ENCODE results near the gene SORCS2.

SORCS2 gene

GRCh38 chr4:7370038-7370437, 177.7 kb downstream of the SORCS2 start:
- no peaks in the 10 kb centered on the region for H3K36me3 ChIP-seq (ENCODE audit: insufficient read depth, low read depth, low read length)
- no peak overlapping the region for H3K9ac ChIP-seq (ENCODE audit: low read depth, low read length)
- no peak overlapping the region for H3K4me3 ChIP-seq (ENCODE audit: low read length)
- H3K9me3 ChIP-seq (ENCODE audit: insufficient read depth, low read depth, low read length), result no peaks in the 10 kb centered on the region
- no peaks in the 10 kb centered on the region for H3K4me1 ChIP-seq (ENCODE audit: insufficient read depth, low read length)
- H3K27ac ChIP-seq (ENCODE audit: low read length), result no peak overlapping the region
- no peaks in the 10 kb centered on the region for H3K27me3 ChIP-seq (ENCODE audit: insufficient read depth, low read length)

- H3K27me3 ChIP-seq (ENCODE audit: insufficient read depth, low read length), result no peaks in the 10 kb centered on the region
- H3K9ac ChIP-seq (ENCODE audit: low read depth, low read length), result no peak overlapping the region
- H3K9me3 ChIP-seq (ENCODE audit: insufficient read depth, low read depth, low read length), result no peaks in the 10 kb centered on the region
- H3K27ac ChIP-seq (ENCODE audit: low read length), result no peak overlapping the region
- H3K36me3 ChIP-seq (ENCODE audit: insufficient read depth, low read depth, low read length), result no peaks in the 10 kb centered on the region
- H3K4me3 ChIP-seq (ENCODE audit: low read length), result no peak overlapping the region
- no peaks in the 10 kb centered on the region for H3K4me1 ChIP-seq (ENCODE audit: insufficient read depth, low read length)
These were observed 179.0 kb downstream of the SORCS2 start for GRCh38 chr4:7371210-7371941.

GRCh38 chr4:7372673-7373072, 180.3 kb downstream of the SORCS2 start:
- no peak overlapping the region for H3K9ac ChIP-seq (ENCODE audit: low read depth, low read length)
- H3K4me3 ChIP-seq (ENCODE audit: low read length), result no peak overlapping the region
- H3K27ac ChIP-seq (ENCODE audit: low read length), result no peak overlapping the region
- H3K4me1 ChIP-seq (ENCODE audit: insufficient read depth, low read length), result no peaks in the 10 kb centered on the region
- no peaks in the 10 kb centered on the region for H3K9me3 ChIP-seq (ENCODE audit: insufficient read depth, low read depth, low read length)
- no peaks in the 10 kb centered on the region for H3K36me3 ChIP-seq (ENCODE audit: insufficient read depth, low read depth, low read length)
- H3K27me3 ChIP-seq (ENCODE audit: insufficient read depth, low read length), result no peaks in the 10 kb centered on the region

- Histone ChIP-seq H3K36me3 (ENCODE audit: insufficient read depth, low read depth, low read length) (no peaks in the 10 kb centered on the region), H3K4me3 (ENCODE audit: low read length) (no peak overlapping the region), H3K27ac (ENCODE audit: low read length) (no peak overlapping the region), H3K4me1 (ENCODE audit: insufficient read depth, low read length) (no peaks in the 10 kb centered on the region), H3K9ac (ENCODE audit: low read depth, low read length) (no peak overlapping the region), H3K9me3 (ENCODE audit: insufficient read depth, low read depth, low read length) (no peaks in the 10 kb centered on the region), H3K27me3 (ENCODE audit: insufficient read depth, low read length) (no peaks in the 10 kb centered on the region)
These were observed 182.2 kb downstream of the SORCS2 start for GRCh38 chr4:7374571-7374970.

- Histone ChIP-seq H3K36me3 (ENCODE audit: insufficient read depth, low read depth, low read length) (no peaks in the 10 kb centered on the region), H3K9ac (ENCODE audit: low read depth, low read length) (no peak overlapping the region), H3K27me3 (ENCODE audit: insufficient read depth, low read length) (no peaks in the 10 kb centered on the region), H3K4me1 (ENCODE audit: insufficient read depth, low read length) (no peaks in the 10 kb centered on the region), H3K27ac (ENCODE audit: low read length) (no peak overlapping the region), H3K4me3 (ENCODE audit: low read length) (no peak overlapping the region), H3K9me3 (ENCODE audit: insufficient read depth, low read depth, low read length) (no peaks in the 10 kb centered on the region)
These were observed 183.1 kb downstream of the SORCS2 start for GRCh38 chr4:7375427-7375826.

- Histone ChIP-seq H3K4me1 (ENCODE audit: insufficient read depth, low read length) (no peaks in the 10 kb centered on the region), H3K27ac (ENCODE audit: low read length) (no peak overlapping the region), H3K27me3 (ENCODE audit: insufficient read depth, low read length) (no peaks in the 10 kb centered on the region), H3K9ac (ENCODE audit: low read depth, low read length) (no peak overlapping the region), H3K4me3 (ENCODE audit: low read length) (no peak overlapping the region), H3K36me3 (ENCODE audit: insufficient read depth, low read depth, low read length) (no peaks in the 10 kb centered on the region), H3K9me3 (ENCODE audit: insufficient read depth, low read depth, low read length) (no peaks in the 10 kb centered on the region)
These were observed 185.0 kb downstream of the SORCS2 start for GRCh38 chr4:7377223-7377865.

GRCh38 chr4:7379186-7379585, 186.8 kb downstream of the SORCS2 start:
- Histone ChIP-seq H3K27me3 (ENCODE audit: insufficient read depth, low read length) (no peaks in the 10 kb centered on the region), H3K4me1 (ENCODE audit: insufficient read depth, low read length) (no peaks in the 10 kb centered on the region), H3K9me3 (ENCODE audit: insufficient read depth, low read depth, low read length) (no peaks in the 10 kb centered on the region)

GRCh38 chr4:7379719-7380118, 187.4 kb downstream of the SORCS2 start:
- no peaks in the 10 kb centered on the region for H3K36me3 ChIP-seq (ENCODE audit: insufficient read depth, low read depth, low read length)
- H3K9me3 ChIP-seq (ENCODE audit: insufficient read depth, low read depth, low read length), result no peaks in the 10 kb centered on the region
- no peaks in the 10 kb centered on the region for H3K27me3 ChIP-seq (ENCODE audit: insufficient read depth, low read length)
- no peak overlapping the region for H3K27ac ChIP-seq (ENCODE audit: low read length)
- H3K4me3 ChIP-seq (ENCODE audit: low read length), result no peak overlapping the region
- H3K9ac ChIP-seq (ENCODE audit: low read depth, low read length), result no peak overlapping the region
- no peaks in the 10 kb centered on the region for H3K4me1 ChIP-seq (ENCODE audit: insufficient read depth, low read length)

More at GRCh38 chr4:7379186-7379585, 186.8 kb downstream of the SORCS2 start:
- H3K4me3 ChIP-seq (ENCODE audit: low read length), result no peak overlapping the region
- H3K27ac ChIP-seq (ENCODE audit: low read length), result no peak overlapping the region
- no peak overlapping the region for H3K9ac ChIP-seq (ENCODE audit: low read depth, low read length)
- H3K36me3 ChIP-seq (ENCODE audit: insufficient read depth, low read depth, low read length), result no peaks in the 10 kb centered on the region

GRCh38 chr4:7381221-7381889, 189.0 kb downstream of the SORCS2 start:
- H3K9me3 ChIP-seq (ENCODE audit: insufficient read depth, low read depth, low read length), result no peaks in the 10 kb centered on the region
- no peaks in the 10 kb centered on the region for H3K4me1 ChIP-seq (ENCODE audit: insufficient read depth, low read length)
- H3K9ac ChIP-seq (ENCODE audit: low read depth, low read length), result no peak overlapping the region
- no peaks in the 10 kb centered on the region for H3K27me3 ChIP-seq (ENCODE audit: insufficient read depth, low read length)
- H3K36me3 ChIP-seq (ENCODE audit: insufficient read depth, low read depth, low read length), result no peaks in the 10 kb centered on the region
- no peak overlapping the region for H3K27ac ChIP-seq (ENCODE audit: low read length)
- no peak overlapping the region for H3K4me3 ChIP-seq (ENCODE audit: low read length)

GRCh38 chr4:7381890-7382633, 189.7 kb downstream of the SORCS2 start:
- Histone ChIP-seq H3K4me3 (ENCODE audit: low read length) (no peak overlapping the region), H3K9ac (ENCODE audit: low read depth, low read length) (no peak overlapping the region), H3K27me3 (ENCODE audit: insufficient read depth, low read length) (no peaks in the 10 kb centered on the region), H3K36me3 (ENCODE audit: insufficient read depth, low read depth, low read length) (no peaks in the 10 kb centered on the region), H3K27ac (ENCODE audit: low read length) (no peak overlapping the region), H3K9me3 (ENCODE audit: insufficient read depth, low read depth, low read length) (no peaks in the 10 kb centered on the region), H3K4me1 (ENCODE audit: insufficient read depth, low read length) (no peaks in the 10 kb centered on the region)

GRCh38 chr4:7382634-7383014, 190.3 kb downstream of the SORCS2 start:
- Histone ChIP-seq H3K36me3 (ENCODE audit: insufficient read depth, low read depth, low read length) (no peaks in the 10 kb centered on the region), H3K4me3 (ENCODE audit: low read length) (no peak overlapping the region), H3K27me3 (ENCODE audit: insufficient read depth, low read length) (no peaks in the 10 kb centered on the region), H3K9me3 (ENCODE audit: insufficient read depth, low read depth, low read length) (no peaks in the 10 kb centered on the region), H3K9ac (ENCODE audit: low read depth, low read length) (no peak overlapping the region), H3K4me1 (ENCODE audit: insufficient read depth, low read length) (no peaks in the 10 kb centered on the region), H3K27ac (ENCODE audit: low read length) (no peak overlapping the region)

All from iPS-20b (cell line).